DMS153 (cell line): ENCODE data around the gene AAGAB.

Experiments
- DNase-seq: peaks from one replicate; lab custom pipeline; 2025; lab: John Stamatoyannopoulos, UW

The AAGAB gene

GRCh38 chr15:67187351-67187854 lies 67.1 kb downstream of the AAGAB start:
- no peak for DNase-seq

GRCh38 chr15:67186688-67187087 lies 67.8 kb downstream of the AAGAB start:
- no peak for DNase-seq

GRCh38 chr15:67186226-67186649 lies 68.2 kb downstream of the AAGAB start:
- DNase-seq = no peak

- no peak for DNase-seq
These were observed 68.7 kb downstream of the AAGAB start for GRCh38 chr15:67185621-67186225.

- DNase-seq = no peak
These were observed 69.4 kb downstream of the AAGAB start for GRCh38 chr15:67185051-67185450.

- DNase-seq = no peak
These were observed 70.1 kb downstream of the AAGAB start for GRCh38 chr15:67184208-67184925.

- no peak for DNase-seq
These were observed 70.9 kb downstream of the AAGAB start for GRCh38 chr15:67183443-67184169.

- no peak for DNase-seq
These were observed 73.2 kb downstream of the AAGAB start for GRCh38 chr15:67181221-67181639.

- DNase-seq = no peak
These were observed 73.8 kb downstream of the AAGAB start for GRCh38 chr15:67180514-67181191.

- no peak for DNase-seq
These were observed 74.4 kb downstream of the AAGAB start for GRCh38 chr15:67180035-67180434.

GRCh38 chr15:67179411-67179995 lies 75.0 kb downstream of the AAGAB start:
- DNase-seq = no peak

- no peak for DNase-seq
These were observed 75.8 kb downstream of the AAGAB start for GRCh38 chr15:67178569-67179210.

GRCh38 chr15:67177752-67178151 lies 76.7 kb downstream of the AAGAB start:
- no peak for DNase-seq

GRCh38 chr15:67176195-67176971 lies 78.1 kb downstream of the AAGAB start:
- DNase-seq = no peak

- DNase-seq = no peak
These were observed 78.8 kb downstream of the AAGAB start for GRCh38 chr15:67175643-67176071.

- peak; percentile 21 for DNase-seq
These were observed 79.4 kb downstream of the AAGAB start for GRCh38 chr15:67174864-67175573.

GRCh38 chr15:67174446-67174845 lies 80.0 kb downstream of the AAGAB start:
- DNase-seq = no peak

GRCh38 chr15:67173786-67174185 lies 80.7 kb downstream of the AAGAB start:
- DNase-seq = no peak

GRCh38 chr15:67173005-67173404 lies 81.5 kb downstream of the AAGAB start:
- DNase-seq = no peak

- DNase-seq = no peak
These were observed 82.3 kb downstream of the AAGAB start for GRCh38 chr15:67172172-67172571.
